Eye (tissue), 1 donor: ENCODE data around the gene KHSRP.

Experiments
- DNase-seq: peaks from one replicate; pipeline ENCODE4 v3.0.0-alpha.2; 2015

KHSRP gene

GRCh38 chr19:6424195-6424938 lies at the start of gene KHSRP:
KHSRP (minus strand) TSS chr19:6424811; CDS start chr19:6424701, 110 bp downstream.
- DNase-seq, result peak; percentile 33

- no peak for DNase-seq
These were observed 49.0 kb upstream of the KHSRP start for GRCh38 chr19:6473647-6474046.

DNA sequence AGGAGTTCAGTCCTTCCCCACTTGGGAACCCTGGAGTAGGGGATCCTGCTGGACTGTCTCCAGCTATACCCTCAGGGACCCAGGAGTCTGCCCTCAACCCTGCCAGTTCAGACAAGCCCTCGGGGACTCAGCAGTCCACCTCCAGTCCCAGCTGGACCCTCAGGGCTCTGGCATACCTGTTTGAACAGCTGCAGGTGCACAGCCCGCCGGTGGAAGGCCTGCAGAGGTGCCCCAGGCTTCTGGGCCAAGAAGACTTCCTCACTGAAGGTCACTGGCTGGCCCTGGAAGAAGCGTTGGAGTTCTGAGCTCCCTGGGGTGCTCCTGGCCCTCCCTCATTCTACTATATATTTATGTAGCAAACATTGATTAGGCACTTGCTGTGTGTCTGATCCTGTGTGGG lies 48.1 kb upstream of the KHSRP start:
- no peak for DNase-seq

DNA sequence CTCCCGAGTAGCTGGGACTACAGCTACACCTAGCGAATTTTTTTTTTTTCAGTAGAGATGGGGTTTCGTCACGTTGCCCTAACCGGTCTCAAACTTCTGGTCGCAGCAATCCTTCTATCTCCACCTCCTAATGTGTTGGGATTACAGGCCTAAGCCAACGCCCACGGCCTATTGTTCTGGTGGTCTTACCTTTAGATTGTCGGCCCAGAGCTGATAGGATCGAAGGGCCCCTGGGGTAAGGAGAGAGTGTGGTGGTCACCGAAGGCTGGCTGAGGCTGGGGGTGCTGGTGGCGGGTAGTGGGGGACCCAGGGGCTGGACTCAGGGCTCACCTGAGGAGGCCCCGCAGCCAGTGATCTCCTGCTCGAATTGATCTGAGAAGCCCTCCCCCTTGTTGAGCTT lies 46.5 kb upstream of the KHSRP start:
- DNase-seq, result no peak

DNA sequence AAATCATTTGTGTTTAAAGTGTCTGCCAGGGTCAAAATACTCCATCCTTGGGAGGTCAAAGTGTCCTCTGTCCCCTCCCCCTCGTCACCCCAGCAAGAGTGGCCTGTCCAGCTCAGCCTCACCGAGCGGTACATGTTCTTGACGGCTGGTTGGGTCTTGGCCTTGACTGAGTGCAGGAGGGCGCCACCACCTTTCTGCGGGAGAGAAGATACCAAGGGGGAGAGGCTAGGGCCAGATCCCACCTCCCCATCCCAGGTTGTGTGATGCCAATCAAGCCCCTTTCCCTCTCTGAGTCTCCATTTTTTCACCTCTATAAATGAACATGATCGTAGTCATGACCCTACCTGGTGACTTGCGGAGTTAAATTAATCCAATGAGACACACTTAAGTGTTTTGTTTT lies 45.6 kb upstream of the KHSRP start:
- no peak for DNase-seq

DNA sequence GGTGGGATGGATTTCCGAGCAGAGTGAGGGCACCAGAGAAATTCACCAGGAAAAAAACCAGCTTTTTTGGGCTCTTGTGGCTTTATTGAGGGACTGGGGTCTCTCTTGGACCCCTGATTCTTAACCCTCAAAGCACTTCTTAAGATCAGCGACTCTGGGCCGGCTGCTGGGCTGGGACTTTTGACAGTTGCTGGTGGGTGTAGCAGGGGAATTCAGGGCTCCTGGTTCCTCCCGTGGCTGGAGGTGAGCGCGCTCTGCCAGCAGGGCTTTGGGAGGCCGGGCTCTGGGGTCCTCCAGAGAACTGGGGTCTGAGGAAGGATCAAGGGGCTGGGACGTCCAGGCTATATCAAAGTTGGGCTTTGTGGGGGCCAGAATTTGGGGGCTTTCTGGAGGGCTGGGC lies 42.8 kb upstream of the KHSRP start:
- DNase-seq, result no peak

DNA sequence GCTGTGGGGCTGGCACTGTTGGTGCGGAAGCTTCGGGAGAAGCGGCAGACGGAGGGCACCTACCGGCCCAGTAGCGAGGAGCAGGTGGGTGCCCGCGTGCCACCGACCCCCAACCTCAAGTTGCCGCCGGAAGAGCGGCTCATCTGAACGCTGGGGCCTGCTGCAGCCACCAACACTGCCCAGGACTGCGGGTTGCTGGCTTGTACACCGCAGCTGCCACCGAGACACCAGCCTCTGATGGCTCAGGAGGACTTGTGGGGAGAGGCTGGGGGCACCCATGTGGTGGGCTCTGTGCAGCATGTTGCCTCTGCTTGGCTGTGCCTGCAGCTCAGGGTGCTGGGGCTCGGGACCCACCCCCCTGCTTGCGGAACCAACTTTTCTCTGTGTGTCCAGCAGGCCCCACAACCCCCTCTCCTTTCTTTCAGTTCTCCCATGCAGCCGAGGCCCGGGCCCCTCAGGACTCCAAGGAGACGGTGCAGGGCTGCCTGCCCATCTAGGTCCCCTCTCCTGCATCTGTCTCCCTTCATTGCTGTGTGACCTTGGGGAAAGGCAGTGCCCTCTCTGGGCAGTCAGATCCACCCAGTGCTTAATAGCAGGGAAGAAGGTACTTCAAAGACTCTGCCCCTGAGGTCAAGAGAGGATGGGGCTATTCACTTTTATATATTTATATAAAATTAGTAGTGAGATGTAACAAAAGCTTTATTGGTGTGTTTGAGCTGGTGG lies 42.1 kb upstream of the KHSRP start:
- no peak for DNase-seq

DNA sequence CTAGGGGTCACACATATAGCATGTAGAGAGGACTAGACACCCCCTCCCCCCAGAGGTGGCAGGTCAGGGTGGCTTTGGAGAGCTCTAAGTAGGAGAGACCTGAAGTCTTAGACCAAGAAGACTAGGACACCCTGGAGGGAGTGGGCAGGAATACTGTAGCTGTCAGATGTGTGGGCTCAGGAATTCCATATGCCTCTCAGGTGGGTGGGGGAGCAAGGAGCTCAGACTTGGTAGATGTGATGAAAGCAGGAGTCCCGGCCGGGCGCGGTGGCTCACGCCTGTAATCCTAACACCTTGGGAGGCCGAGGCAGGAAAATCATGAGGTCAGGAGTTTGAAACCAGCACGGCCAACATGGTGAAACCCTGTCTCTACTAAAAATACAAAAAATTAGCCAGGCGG lies 41.1 kb upstream of the KHSRP start:
- no peak for DNase-seq

DNA sequence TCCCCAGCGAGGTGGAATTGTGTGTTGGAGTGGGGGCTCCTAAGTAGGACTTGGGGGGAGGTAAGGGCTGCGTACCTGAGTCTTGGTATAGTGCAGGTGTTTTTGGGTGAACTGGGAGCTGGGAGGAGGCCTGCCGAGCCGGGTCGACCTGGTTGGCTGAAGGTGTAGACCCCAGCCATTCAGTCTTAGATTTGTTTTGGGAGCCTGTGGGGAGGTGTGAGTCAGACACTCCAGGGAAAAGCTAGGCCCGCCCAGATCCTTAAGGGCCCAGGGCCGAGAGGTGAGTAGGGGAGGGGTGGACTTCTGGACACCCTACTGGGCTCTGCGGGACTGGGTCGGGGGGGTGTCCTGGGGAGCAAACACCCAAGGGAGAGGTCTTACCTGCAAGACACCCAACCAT lies 40.4 kb upstream of the KHSRP start:
- no peak for DNase-seq

- DNase-seq, result peak; percentile 35
These were observed 39.7 kb upstream of the KHSRP start, which contains the start of gene CRB3 for GRCh38 chr19:6464070-6464873. CRB3 (plus strand) TSS chr19:6464271; CDS start chr19:6464702, 431 bp downstream.

GRCh38 chr19:6460099-6460884 lies 35.7 kb upstream of the KHSRP start:
- peak; percentile 100 for DNase-seq

DNA sequence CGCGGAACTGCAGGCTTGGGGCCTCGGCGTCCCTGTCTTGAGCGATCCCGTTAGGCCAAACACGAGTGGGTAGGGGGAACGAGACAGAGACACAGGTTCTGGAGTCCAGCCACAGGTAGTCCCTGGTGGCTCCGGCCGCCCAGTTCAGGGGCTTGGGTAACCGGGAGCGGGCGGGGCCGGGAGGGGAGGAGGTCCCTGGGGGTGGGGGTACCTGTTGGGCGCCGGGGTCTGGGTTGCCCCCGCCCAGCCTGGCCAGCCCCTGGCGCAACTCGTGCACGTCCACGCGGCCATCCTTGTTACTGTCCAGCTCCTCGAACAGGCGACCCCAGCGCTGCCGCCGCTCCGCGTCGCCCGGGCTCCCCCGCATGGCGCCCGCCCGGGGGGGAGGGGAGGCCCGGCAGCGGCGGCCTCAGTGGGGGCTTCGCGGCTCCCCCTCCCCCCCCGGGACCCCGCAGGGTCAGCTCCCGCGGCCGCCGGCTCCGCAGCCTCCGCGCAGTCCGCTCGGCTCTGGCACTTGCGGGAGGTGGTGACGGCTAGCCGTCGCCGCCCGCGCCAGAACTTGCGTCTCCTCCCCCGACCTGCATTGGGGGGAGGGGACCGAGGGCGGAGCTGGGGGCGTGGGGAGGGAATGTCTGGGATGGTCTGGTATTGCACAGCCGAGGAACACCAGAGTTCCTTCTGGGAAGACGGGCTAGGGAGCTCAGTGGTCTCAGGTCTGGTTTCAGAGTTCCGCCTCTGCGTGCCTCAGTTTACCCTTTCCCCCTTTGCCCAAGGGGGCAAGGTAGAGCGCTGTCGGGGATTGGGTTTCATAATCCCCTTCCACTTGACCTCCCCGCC lies 34.9 kb upstream of the KHSRP start, which contains the start of gene SLC25A23:
SLC25A23 (minus strand) TSS at position 531 of the 837 bp plus-strand sequence; CDS start at position 367, 164 bp downstream.
- DNase-seq, result peak; percentile 91

DNA sequence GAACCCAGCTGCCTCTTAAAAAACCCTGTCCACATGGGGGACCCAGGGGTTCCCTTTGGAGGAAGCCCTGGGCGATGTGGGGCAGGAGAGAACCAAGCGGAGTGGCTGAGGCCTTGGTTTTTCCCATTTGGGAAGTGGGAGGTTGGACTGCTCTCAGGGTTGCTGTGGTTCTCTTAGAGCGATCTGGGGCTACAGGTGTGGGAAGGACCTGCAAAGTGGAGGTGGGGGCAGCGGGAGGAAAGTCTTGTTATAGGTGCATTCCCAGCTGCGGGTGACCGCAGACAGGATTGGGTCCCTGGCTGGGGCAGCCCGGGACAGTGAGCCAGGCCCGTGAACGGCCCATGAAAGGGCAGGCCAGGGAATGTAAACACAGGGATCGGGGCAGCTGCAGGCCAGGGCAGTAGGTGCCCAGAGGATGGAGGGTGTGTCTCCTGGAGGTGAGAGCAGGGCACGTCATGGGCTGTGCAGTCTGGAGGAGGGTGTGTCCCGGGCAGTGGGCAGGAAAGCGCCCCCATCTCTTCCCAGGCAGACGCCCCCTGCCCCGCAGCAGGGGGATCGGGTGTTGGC lies 34.2 kb upstream of the KHSRP start:
- DNase-seq, result no peak

DNA sequence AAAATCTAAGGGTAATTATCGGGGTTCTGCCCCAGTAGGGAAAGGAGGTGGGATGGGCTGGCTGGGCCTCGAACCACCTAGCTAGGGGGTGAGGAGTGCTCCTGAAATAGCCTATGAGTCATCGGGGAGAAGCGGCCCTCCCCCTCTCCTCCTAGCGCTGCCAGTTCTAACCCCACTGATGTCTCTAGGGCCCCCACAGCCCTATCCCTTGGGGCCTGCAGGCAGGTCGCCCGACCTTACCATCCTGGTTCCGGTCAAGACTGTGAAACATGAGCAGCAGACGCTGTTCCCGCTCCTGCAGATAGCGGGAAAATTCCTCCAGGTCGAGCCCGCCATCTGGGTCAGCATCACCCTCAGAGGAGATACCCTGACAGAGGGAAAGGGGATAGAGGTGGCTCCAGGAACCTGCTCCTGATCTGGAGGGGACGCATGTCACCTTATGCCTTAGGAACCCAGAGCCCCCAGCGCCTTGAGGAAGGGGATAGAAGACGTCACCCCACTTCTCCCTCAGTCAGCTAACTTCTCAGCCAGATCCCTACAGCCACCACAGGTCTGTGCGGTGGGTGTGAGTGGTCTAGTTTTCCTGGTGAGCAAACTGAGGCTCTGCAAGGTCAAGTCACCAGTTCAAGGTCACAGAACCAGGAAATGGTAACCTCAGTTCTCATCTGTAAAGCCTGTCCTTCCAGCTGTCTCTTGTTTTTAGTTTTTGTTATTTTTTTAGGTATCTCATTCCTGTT lies 33.5 kb upstream of the KHSRP start:
- DNase-seq, result no peak

GRCh38 chr19:6455924-6456323 lies 31.3 kb upstream of the KHSRP start:
- DNase-seq, result no peak

GRCh38 chr19:6453951-6454565 lies 29.4 kb upstream of the KHSRP start:
- DNase-seq, result no peak

DNA sequence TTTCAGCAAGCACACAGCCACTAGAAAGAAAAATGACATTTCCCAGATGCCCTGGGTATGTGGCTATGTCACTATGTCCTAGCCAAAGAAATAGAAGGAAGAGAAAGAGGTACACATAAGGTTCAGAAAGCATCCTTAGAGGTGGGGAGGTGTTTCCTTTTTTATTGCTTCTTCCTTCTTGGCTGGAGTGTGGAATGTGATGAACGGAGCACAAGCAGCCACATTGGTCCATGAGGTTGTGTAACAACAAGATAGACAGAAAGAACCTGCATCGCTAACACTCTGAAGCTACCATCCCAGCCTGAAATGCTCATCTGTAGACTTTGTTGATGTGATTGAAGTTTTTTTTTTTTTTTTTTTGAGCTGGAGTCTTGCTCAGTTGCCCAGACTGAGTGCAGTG lies 28.3 kb upstream of the KHSRP start:
- no peak for DNase-seq

DNA sequence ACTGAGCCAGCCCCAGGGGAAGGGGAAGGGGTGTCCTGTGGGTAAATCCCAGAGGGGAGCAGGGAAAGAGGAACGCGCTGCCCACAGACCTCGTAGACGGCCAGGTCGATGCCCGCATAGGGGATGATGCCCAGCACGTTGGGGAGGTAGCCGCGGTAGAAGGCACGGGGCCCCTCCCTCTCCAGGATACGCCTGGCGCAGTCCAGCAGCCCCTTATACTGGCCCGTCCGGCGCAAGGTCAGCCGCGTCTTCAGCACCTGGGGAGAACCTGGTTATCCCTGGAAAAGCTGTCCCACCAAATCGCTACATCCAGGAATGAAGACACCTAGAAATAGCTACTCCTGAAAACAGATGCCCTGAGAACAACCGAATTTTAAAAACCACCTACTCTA lies 27.6 kb upstream of the KHSRP start:
- no peak for DNase-seq

DNA sequence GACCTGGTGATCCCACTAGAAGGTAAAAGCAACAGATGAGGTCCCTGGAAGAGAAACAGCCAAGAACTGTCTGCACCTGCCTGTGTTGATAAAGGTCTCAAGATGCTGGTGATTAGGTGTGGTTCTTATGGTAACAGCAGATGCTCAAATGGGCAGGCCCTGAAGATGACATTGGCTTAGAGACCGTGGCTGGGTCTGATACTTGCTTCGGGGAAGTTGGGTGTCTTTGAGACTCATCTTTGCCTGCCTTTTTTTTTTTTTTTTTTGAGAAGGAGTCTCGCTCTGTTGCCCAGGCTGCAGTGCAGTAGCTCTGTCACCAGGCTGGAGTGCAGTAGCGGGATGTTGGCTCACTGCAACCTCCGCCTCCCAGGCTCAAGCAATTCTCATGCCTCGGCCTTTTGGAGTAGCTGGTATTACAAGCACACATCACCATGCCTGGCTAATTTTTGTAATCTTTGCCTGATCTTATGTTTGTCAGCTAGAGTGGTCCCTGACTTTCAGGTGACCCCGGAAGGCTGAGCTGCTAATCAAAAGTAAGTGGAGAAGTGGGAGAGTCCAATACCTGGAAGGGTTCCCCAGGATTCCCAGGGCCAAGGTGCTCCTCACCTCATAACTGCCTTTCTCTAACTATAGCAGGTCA lies 27.1 kb upstream of the KHSRP start:
- no peak for DNase-seq

- DNase-seq, result no peak
These were observed 25.6 kb upstream of the KHSRP start for GRCh38 chr19:6450166-6450565.
